ENCODE data around the gene ABCC1.
"Not testable (repeated sequence)": the region's sequence is repeated elsewhere in the genome, so short reads cannot be mapped to it uniquely, and the experiment has no call there.

The ABCC1 gene

DNA sequence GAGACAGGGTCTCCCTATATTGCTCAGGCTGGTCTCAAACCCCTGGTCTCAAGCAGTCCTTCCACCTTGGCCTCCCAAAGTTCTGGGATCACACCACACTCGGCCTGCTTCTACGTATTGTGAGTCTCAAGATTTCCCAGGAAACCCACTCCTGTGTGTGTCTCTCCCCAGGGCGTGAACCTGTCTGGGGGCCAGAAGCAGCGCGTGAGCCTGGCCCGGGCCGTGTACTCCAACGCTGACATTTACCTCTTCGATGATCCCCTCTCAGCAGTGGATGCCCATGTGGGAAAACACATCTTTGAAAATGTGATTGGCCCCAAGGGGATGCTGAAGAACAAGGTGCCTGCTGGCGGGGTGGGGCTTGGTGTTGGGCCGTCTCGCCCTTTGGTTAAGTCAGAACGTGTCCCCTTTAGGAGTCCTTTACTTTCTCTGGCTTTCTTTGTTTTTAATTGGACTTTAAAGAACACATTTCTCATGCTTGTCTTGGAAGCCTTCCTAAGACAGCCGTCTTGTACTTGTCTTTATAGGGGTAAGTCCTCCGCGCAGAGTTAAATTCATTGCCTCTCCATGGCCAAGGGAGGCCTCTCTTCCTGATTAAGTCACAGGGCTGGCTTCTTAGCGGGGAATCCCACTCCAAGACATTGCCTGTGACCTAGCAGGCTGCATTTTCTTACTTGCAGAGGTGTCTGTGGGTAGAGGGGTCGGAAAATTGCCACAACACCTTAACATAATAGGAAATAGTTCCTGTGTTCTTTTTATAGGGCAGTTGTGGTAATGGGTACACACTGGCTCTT, 137.4 kb downstream of the ABCC1 start:
- DNase-seq: no peak

DNA sequence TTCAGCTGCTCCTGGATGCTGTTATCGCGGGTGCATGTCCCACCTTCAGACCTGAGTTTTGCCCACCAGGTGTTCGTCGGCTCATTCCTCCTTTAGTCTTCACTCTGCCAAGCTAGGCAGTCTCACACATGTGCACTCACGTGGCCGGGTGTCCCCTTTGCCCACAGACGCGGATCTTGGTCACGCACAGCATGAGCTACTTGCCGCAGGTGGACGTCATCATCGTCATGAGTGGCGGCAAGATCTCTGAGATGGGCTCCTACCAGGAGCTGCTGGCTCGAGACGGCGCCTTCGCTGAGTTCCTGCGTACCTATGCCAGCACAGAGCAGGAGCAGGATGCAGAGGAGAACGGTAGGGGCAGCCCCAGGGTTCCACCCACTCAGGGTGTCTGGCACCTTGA, 140.8 kb downstream of the ABCC1 start:
- no peak for DNase-seq

DNA sequence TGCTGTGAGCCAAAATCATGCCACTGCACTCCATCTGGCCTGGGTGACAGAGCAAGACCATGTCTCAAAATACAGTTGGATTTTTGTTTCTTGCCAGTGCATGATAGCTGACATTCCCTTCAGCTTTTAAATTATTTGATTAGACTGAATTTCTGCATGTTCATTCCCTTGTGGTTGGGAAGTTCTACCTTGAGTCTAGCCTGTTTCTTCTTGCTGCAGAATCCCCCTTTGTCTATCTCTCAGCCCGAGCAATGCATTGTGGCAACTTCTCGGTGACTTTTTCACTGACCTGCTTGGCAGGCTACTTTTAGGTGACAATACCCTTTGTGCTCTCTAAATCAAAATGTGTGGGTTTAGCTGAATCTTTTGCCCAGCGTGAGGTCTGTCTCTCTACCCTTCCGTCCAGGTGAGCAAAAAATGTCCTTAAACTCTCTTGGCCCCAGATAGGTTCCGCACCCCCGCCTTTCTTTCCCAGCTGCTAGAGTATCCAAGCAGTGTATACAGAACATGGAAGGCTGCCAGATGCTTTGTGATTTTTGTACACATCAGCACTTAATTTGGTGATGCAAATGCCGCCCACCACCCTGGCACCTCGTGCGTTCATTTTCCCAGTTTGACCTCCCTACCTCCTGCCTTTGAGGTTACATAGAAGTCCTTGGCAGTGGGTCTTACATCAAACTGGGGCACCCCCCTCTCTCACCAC, 143.7 kb downstream of the ABCC1 start:
- no peak for DNase-seq

DNA sequence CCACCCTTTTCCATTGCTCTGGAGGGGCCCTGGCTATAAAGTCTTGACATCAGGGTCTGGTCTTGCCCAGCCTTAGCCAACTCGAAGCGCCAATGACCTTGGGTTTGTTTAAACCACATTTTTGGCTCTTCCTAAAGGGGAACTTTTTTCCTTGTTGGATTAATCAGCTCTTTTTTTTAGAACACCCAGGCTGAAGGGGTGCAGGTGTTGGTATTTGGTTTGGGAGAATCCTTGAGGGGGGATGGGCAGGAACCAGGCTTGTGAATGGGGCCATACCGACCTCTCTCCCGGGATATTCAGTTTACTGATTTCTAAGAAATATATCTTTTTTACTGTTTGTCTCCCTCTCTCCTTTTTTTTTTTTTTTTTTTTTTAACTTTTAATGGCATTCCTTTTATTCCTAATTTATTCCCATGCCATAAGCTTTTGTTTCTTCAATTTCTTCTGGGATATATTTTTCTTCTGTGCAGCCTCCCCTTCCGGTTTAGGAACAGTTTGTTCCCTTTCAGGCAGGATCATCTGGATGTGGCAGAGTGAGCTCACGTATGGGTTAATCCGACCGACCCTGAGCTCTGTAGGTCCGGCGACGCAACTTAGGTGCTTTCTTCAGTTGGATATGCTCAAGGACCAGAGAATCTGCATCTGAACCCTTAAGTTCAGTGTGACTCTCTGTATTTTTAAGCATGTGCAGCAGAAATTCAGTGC, 144.4 kb downstream of the ABCC1 start:
- DNase-seq: no peak

DNA sequence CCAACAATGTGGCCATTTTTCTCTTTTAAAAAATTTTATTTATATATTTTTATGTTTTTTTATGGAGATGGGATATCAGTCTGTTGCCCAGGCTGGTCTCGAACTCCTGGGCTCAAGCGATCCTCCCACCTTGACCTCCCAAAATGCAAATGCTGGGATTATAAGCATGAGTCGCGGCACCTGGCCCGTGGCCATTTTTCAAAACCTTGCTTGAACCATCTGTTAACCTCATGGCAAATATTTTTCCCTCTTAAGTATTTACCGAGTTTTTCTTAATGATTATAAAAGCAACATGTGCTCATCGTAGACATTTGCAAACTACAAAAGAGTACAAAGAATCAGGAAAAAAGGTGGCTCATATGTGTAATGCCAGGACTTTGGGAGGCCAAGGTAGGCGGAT, 146.2 kb downstream of the ABCC1 start:
- DNase-seq: no peak

DNA sequence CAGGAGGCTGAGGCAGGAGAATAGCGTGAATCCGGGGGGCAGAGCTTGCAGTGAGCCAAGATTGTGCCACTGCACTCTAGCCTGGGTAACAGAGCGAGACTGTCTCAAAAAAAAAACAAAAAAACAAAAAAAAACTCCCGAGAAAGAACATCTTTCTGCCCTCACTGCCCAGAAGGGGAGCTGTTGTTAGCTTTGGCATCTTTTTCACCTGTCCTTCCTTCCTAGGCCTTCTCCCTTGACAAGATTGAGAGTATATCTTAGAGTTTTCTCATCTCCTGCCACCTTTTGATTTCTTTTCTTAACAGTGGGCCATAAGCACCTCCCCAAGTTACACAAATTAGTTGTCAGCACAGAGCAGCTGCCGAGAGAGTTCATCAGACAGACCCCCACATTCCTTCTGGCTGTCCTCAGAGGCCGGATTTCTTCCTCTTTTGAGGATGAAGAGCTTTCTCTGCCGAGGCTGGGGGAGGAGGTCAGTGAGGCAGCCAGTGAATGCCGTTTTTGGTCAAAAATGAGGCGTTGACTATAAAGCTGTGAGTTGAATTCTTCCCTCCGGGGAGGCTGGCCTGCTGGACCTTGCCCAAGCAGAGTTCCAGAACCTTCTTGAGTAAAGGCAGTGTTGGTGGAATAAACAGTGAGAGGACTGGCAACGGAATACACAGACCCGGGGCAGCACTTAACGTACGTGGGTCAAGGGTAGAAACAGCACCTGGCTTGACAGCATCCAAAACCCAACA, 146.9 kb downstream of the ABCC1 start:
- DNase-seq: no peak

DNA sequence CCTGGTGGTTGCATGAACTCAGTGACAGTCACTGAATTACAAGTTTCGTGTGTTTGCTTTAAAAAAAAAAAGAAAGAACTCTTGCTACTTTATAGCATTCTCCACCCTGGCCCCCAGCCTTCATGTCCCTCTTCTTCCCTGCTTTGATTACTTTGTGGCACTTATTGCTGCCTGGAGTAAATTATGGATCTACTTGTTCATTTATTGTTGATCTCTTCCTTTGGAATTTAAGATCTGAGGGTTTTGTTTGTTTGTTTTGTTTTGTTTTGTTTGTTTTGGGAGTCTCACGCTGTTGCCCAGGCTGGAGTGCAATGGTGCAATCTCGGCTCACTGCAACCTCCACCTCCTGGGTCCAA, 147.4 kb downstream of the ABCC1 start:
- no peak for DNase-seq

DNA sequence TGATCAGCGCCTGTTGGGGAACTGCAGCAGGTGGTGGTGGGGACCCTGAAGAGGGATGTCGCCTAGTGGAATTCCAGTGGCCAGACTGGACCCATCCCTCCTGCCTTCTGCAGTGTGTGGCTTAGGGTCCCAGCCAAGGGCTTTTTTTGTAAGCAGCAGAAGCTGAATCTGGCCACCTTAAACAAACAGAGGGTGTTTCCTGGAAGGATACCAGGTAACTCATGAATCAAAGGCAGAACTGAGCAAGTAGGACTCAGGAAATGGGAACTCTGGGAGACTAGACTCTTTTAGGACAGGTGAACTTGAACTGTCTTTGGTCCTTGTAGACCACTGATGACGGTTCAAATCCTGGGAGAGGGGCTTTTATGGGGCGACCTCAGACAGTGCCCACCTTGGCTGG, 149.9 kb downstream of the ABCC1 start:
- no peak for DNase-seq

DNA sequence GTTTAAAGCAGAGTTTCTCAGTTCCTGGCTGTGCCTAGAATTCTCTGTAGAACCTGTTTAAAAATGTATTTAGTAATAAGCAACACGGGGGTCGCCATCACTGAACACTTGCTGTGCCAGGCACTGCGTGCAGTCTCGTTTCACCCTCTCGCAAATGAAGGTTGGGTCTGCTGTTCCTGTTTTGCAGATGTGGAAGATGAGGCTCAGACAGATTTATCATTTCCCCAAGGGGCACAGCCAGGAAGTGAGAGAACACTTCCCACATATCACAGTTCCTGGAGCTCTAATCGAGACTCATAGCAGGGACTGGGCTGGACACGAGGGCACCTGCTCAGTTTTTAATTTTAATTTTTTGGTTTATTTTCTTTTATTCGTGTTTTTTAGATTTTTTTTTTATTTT, 151.2 kb downstream of the ABCC1 start:
- DNase-seq: no peak

DNA sequence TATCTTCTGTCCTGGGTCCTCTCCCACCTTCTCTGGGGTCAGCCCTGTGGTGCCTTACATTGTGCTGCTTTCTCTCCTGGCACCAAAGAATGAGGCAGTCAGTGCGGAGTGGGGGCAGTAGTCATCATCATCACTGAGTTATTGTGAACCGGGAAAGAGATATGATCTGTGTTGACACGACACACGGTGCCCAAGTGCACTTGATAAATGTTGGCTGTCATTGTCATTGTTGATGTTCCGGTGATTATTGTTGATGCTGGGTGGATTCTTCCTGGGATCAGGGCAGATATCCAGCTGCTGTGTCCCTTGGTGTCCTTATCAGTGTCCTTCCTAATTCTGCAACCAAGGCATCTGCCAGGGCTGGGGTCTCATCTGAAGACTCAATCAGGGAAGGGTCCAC, 152.2 kb downstream of the ABCC1 start:
- no peak for DNase-seq

DNA sequence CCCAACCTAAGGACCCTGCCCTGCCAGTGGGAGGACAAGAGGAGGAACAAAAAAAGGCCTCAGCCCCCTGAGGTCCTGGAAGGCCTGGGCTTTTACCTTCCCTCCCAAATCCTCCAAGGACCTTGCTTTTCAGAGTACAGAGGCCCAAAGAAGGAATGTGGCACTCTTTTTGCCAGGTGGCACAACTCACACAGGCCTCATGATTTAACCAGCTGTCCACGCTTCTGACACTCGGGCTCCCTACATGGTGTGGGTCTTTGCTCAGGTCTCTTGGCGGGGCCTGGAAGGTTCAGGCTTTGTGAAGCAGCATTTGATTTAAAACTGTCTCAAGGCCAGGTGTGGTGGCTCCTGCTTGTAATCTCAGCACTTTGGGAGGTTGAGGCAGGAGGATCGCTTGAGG, 153.3 kb downstream of the ABCC1 start:
- no peak for DNase-seq

DNA sequence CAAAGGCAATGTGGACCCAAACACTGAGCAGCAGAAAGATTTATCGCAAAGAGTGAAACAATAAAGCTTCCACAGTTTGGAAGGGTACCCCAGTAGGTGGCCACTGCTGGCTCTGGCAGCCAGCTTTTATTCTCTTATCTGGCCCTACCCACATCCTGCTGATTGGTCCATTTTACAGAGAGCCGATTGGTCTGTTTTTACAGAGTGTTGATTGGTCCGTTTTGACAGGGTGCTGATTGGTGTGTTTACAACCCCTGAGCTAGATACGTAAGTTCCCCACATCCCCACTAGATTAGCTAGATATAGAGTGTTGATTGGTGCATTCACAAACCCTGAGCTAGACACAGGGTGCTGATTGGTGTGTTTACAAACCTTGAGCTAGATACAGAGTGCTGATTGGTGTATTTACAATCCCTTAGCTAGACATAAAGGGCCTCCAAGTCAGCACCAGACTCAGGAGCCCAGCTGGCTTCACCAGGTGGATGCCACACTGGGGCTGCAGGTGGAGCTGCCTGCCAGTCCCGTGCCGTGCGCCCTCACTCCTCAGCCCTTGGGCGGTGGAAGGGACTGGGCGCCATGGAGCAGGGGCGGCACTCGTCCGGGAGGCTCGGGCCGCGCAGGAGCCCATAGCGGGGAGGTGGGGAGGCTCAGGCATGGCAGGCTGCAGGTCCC, 154.9 kb downstream of the ABCC1 start:
- not testable (repeated sequence) for DNase-seq

DNA sequence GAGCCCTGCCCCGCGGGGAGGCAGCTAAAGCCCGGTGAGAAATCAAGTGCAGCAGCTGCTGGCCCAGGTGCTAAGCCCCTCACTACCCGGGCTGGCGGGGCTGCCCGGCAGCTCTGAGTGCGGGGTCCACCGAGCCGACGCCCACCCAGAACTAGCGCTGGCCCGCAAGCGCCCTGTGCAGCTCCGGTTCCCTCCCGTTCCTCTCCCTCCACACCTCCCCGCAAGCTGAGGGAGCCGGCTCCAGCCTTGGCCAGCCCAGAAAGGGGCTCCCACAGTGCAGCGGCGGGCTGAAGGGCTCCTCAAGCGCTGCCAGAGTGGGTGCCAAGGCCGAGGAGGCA, 155.4 kb downstream of the ABCC1 start:
- DNase-seq: not testable (repeated sequence)

DNA sequence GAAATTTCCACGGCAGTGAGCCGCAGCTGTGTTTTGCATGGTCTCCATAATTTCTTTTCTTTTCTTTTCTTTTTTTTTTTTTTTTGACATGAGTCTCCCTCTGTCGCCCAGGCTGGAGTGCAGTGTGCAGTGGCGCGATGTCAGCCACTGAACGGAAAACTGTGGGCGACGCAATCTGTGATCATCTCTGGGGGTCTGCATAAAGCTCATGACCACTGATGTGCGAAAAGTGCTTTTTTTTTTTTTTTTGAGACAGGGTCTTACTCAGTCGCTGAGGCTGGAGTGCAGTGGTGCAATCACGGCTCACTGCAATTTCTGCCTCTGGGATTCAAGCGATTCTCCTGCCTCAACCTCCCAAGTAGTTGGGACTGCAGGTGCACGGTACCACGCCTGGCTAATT, 156.2 kb downstream of the ABCC1 start:
- no peak for DNase-seq

DNA sequence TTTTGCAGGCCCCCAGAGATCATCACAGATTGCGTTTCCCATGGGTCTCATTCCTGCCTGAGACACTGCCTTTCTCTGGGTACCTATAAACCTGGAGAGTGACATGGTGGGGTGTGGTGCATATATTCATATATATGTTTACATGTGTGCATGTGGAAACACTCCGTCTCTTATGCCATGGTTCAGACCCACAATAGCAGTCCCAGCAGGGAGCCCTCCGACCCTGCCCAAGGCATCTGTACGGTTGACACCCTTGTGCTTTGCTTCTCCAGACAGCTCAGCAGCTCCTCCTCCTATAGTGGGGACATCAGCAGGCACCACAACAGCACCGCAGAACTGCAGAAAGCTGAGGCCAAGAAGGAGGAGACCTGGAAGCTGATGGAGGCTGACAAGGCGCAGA, 157.1 kb downstream of the ABCC1 start:
- no peak for DNase-seq

DNA sequence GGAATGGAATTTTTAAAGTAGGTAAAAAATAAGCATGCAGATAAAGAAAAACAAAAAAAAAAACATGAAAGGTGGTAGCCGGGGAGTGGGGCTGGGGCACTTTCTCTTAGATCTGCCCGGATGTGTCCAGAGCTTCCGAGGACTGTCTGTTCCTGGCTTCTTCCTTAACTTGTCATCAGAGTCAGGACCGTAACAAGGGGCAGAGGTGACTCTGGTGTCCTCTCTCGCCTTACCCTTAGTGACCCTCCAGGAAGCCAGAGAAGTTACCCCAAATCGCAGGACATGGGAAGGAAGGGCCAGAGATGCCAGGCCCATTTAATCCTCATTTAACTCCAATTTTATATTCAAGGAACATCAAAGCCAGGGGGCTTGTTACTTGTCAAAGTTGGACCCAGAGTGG, 158.4 kb downstream of the ABCC1 start:
- no peak for DNase-seq

DNA sequence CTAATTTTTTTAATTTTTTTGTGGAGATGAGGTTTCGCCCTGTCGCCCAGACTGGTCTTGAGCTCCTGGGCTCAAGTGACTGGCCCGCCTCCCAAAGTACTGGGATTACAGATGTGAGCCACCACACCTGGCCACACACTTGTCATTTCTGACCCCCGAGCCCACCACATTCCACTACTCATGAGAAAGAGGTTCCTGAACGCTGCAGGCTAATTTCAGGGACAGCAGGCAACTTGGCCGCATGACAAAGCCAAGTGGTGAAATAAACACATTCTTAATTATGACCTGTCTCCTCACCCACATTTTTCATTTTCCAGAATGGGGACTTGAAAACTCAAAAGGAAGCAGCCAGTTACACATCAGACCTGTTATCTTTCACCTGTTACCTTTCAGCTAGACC, 159.3 kb downstream of the ABCC1 start:
- no peak for DNase-seq

DNA sequence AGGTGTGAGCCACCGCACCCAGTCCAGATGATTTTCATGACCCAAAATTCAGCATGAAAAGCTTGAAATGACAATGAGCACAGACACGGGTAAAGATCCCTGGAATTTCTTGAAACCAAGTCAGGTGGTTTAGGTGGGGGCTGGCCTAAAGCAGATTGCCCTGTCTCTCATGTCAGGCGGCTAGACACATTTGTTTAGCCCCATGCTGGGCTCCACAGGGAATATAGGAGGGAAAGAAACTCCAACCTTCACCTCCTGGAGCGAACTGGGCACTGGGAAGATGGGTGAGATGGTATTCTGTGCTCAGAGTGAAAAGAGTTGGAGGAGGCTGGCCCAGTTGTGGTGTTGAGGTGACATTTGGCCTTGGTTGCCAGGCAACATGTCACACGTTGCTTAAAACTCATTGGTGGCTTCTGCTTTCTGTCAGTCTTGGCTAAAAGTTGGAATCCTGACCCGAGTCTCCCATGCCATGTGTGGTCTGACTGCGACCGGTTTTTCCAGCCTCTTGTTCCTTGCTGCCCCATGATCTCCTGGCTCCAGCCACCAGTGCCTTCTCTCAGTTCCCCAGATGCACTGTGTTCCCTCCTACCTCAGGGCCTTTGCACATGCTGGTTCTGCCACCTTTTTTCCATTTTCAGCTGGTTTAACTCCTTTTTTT, 160.2 kb downstream of the ABCC1 start:
- DNase-seq: no peak

DNA sequence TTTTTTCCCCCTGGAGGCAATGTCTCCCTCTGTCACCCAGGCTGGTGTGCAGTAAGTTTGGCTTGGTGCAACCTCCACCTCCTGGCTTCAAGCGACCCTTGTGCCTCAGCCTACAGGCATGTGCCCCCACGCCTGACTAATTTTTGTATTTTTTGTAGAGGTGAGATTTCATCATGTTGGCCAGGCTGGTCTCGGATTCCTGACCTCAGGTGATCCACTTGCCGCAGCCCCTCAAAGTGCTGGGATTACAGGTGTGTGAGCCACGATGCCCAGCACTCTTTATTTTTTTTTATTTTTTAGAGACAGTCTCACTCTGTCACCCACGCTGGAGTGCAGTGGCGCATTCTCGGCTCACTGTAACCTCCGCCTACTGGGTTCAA, 160.7 kb downstream of the ABCC1 start:
- no peak for DNase-seq

DNA sequence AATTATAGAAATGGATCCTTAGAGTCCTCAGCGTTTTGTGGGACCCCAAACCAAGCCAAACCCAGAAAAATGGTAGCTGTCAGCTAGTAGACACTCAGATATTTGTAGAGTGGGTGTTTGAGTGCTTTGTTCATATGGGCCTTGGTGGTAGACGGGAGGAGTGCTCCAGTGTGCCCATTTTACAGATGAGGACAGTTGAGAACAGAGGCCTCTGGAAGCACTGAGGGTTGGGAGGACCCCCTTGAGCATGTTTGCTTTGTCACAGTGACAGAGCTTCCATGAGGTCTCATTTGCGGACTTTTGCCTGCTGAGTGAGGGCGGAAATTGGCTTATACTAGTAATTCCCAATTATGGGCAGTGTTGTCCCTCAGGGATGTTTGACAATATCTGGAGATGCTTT, 162.2 kb downstream of the ABCC1 start:
- no peak for DNase-seq

DNA sequence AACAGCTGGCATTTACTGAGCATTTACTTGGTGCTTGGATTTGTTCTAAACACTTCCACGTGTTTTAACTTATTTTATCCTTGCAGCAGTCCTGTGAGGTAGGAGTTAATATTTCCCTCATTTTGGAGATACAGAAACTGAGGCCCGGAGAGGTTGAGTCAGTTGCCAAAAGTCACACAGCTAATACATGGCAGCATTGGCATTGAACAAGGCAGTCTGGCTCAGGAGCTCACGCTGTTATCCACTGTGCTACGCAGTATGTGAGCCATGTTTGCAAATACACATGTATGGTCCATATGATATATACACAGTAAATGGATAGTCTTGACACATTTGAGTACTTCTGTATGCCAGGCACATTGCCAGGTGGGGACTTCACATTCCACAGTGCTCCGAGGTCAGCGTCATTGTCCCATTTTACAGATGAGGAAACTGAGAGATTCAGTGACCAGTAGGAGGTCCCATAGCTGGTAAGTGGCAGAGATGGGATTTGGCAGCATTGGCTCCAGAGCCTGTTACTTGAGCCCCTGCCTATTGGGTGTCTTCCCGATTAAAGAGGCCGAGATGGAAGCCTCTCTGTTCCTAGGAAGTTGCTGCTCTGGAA, 163.1 kb downstream of the ABCC1 start:
- DNase-seq: no peak

DNA sequence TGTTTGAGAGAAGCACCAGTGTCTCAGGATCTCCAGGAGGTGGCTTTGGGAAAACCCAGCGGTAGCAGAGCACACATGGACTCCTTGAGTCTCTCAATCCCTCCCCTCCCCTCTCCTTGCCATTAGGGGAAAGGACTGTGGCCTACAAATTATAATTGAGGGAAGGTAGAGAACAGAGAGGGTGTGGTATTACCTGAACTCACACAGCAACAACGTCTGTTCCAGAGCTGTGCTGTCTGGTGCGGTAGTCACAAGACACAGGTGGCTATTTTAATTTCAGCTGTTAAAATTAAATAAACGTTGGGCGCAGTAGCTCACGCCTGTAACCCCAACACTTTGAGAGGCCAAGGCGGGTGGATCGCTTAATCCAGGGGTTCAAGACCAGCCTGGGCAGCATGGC, 163.7 kb downstream of the ABCC1 start:
- no peak for DNase-seq

Measured in amniotic stem cell (primary cell).